GM15510 (cell line): ENCODE measurements around the gene ZNF491.

Experiments
- POLR2A ChIP-seq: IDR thresholded peaks from 3 replicates; pipeline ENCODE4 v1.6.1; 2011; ENCODE audit warnings: borderline replicate concordance; ENCODE audit not compliant: insufficient read length; ENCODE audit errors: extremely low read depth

Gene ZNF491

DNA sequence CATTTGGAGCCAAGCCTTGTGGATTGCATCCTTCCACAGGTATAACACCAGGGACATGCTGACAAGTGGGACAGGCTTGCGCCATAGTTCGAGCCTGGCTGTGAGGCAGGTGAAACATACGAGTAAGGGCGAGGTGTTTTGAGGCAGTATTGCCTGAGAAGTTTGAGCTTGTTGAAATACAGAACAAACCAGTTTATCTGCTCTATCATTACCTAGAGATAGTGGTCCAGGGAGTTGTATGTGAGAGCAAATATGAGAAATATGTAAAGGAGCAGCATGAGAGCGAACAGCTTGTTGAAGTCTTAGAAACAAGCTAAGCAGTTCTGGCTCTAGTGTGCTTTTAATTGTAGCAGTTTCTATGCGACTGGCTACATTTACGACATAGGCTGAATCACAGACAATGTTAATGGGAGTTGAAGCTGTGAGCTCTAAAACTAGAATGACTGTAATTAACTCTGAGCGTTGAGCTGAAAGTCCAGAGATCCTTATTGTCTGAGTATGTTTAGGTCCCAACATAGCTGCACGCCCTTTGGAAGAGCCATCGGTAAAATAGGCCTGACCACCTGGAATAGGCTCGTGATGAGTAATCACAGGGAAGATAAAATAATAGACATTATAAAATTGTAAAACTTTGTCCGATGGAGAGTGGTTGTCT, 58.4 kb downstream of the ZNF491 start:
- no peak for TF ChIP-seq POLR2A
